ENCODE results near the gene HS3ST4. TPM values are rescaled to one million over a fixed set of nuclear protein-coding genes. Genes with fewer than 3 reads are reported as not detected.

Gene HS3ST4
- total and polyA plus RNA-seq, 7 experiments from 2014 or later = not detected

- Histone ChIP-seq H3K4me1 (ENCODE audit: control insufficient read depth in 2 of 2, insufficient read depth in 2 of 2, low read length in 2 of 2) (no peaks in the 10 kb centered on the region), H3K27ac (ENCODE audit: low read depth, low read length) (no peak overlapping the region), H3K4me3 (ENCODE audit: low read length) (no peak overlapping the region), H3K9me3 (ENCODE audit: control insufficient read depth in 2 of 3, low read length in 3 of 3) (no peaks in the 10 kb centered on the region), H3K27me3 (ENCODE audit: control insufficient read depth in 2 of 2, insufficient read depth in 2 of 2, low read length in 2 of 2) (no peaks in the 10 kb centered on the region), H3K36me3 (ENCODE audit: control insufficient read depth in 2 of 3, insufficient read depth in 3 of 3, low read length in 3 of 3) (no peaks in the 10 kb centered on the region)
- Mint-ChIP-seq H3K4me3 (no peak overlapping the region), H3K9me3 (no peaks in the 10 kb centered on the region), H3K27me3 (peaks cover 0 to 10% (median under 1%) of the 10 kb centered on the region in 5 donors), H3K27ac (no peak overlapping the region), H3K4me1 (no peaks in the 10 kb centered on the region), H3K36me3 (no peaks in the 10 kb centered on the region)
- CTCF ChIA-PET = no interaction called here
- POLR2A ChIA-PET = no interaction called here
- intact Hi-C loops (cut with micrococcal nuclease) = no loop called here
- no peak for DNase-seq
- peak; percentile 18 for ATAC-seq
Measured at GRCh38 chr16:25914357-25914962, 222.7 kb downstream of the HS3ST4 start.

- ChIA-PET CTCF (no interaction called here), POLR2A (no interaction called here)
- Mint-ChIP-seq H3K36me3 (no peaks in the 10 kb centered on the region), H3K27me3 (peaks cover 0 to 10% (median 0%) of the 10 kb centered on the region in 5 donors), H3K27ac (no peak overlapping the region), H3K9me3 (peaks cover 0 to 2% (median 0%) of the 10 kb centered on the region in 11 donors), H3K4me3 (no peak overlapping the region), H3K4me1 (no peaks in the 10 kb centered on the region)
- intact Hi-C loops (cut with micrococcal nuclease) = no loop called here
- no peak for ATAC-seq
- no peak for DNase-seq
- Histone ChIP-seq H3K36me3 (ENCODE audit: control insufficient read depth in 2 of 3, insufficient read depth in 3 of 3, low read length in 3 of 3) (no peaks in the 10 kb centered on the region), H3K27ac (ENCODE audit: low read depth, low read length) (no peak overlapping the region), H3K9me3 (ENCODE audit: control insufficient read depth in 2 of 3, low read length in 3 of 3) (no peaks in the 10 kb centered on the region), H3K4me3 (ENCODE audit: low read length) (no peak overlapping the region), H3K4me1 (ENCODE audit: control insufficient read depth in 2 of 2, insufficient read depth in 2 of 2, low read length in 2 of 2) (no peaks in the 10 kb centered on the region), H3K27me3 (ENCODE audit: control insufficient read depth in 2 of 2, insufficient read depth in 2 of 2, low read length in 2 of 2) (no peaks in the 10 kb centered on the region)
Measured at GRCh38 chr16:25916037-25916436, 224.3 kb downstream of the HS3ST4 start.

GRCh38 chr16:25922438-25922837 lies 230.7 kb downstream of the HS3ST4 start:
- H3K9me3 Mint-ChIP-seq = peaks cover 0 to 2% (median 0%) of the 10 kb centered on the region in 11 donors
- ATAC-seq (no peak), DNase-seq (no peak)
- no peak overlapping the region for H3K4me3 ChIP-seq (ENCODE audit: low read length)
- intact Hi-C loops (cut with micrococcal nuclease) = no loop called here
- no peak overlapping the region for H3K27ac Mint-ChIP-seq
- peaks cover 0 to 15% (median 8%) of the 10 kb centered on the region in 5 donors for H3K27me3 Mint-ChIP-seq
- H3K27me3 ChIP-seq (ENCODE audit: control insufficient read depth in 2 of 2, insufficient read depth in 2 of 2, low read length in 2 of 2) = no peaks in the 10 kb centered on the region
- no peaks in the 10 kb centered on the region for H3K36me3 ChIP-seq (ENCODE audit: control insufficient read depth in 2 of 3, insufficient read depth in 3 of 3, low read length in 3 of 3)
- H3K36me3 Mint-ChIP-seq = no peaks in the 10 kb centered on the region
- H3K4me3 Mint-ChIP-seq = no peak overlapping the region
- H3K4me1 Mint-ChIP-seq = no peaks in the 10 kb centered on the region
- CTCF ChIA-PET = no interaction called here
- H3K4me1 ChIP-seq (ENCODE audit: control insufficient read depth in 2 of 2, insufficient read depth in 2 of 2, low read length in 2 of 2) = no peaks in the 10 kb centered on the region
- H3K9me3 ChIP-seq (ENCODE audit: control insufficient read depth in 2 of 3, low read length in 3 of 3) = no peaks in the 10 kb centered on the region
- no peak overlapping the region for H3K27ac ChIP-seq (ENCODE audit: low read depth, low read length)
- POLR2A ChIA-PET = no interaction called here

GRCh38 chr16:25925421-25925820 lies 233.7 kb downstream of the HS3ST4 start:
- CTCF ChIA-PET = no interaction called here
- H3K36me3 Mint-ChIP-seq = no peaks in the 10 kb centered on the region

GRCh38 chr16:25931473-25932035 lies 239.8 kb downstream of the HS3ST4 start:
- ATAC-seq (no peak), DNase-seq (no peak)
- no peaks in the 10 kb centered on the region for H3K9me3 ChIP-seq (ENCODE audit: control insufficient read depth in 2 of 3, low read length in 3 of 3)
- intact Hi-C loops (cut with micrococcal nuclease) = no loop called here
- H3K4me1 ChIP-seq (ENCODE audit: control insufficient read depth in 2 of 2, insufficient read depth in 2 of 2, low read length in 2 of 2) = no peaks in the 10 kb centered on the region
- Mint-ChIP-seq H3K27ac (no peak overlapping the region), H3K4me1 (no peaks in the 10 kb centered on the region), H3K9me3 (peaks cover 0 to 19% (median 5%) of the 10 kb centered on the region in 11 donors), H3K4me3 (no peak overlapping the region), H3K36me3 (no peaks in the 10 kb centered on the region), H3K27me3 (peaks cover 0 to 15% (median 8%) of the 10 kb centered on the region in 5 donors)
- no peak overlapping the region for H3K4me3 ChIP-seq (ENCODE audit: low read length)
- no peaks in the 10 kb centered on the region for H3K27me3 ChIP-seq (ENCODE audit: control insufficient read depth in 2 of 2, insufficient read depth in 2 of 2, low read length in 2 of 2)
- ChIA-PET POLR2A (no interaction called here), CTCF (no interaction called here)
- no peaks in the 10 kb centered on the region for H3K36me3 ChIP-seq (ENCODE audit: control insufficient read depth in 2 of 3, insufficient read depth in 3 of 3, low read length in 3 of 3)
- H3K27ac ChIP-seq (ENCODE audit: low read depth, low read length) = no peak overlapping the region

More at GRCh38 chr16:25925421-25925820, 233.7 kb downstream of the HS3ST4 start:
- no peaks in the 10 kb centered on the region for H3K36me3 ChIP-seq (ENCODE audit: control insufficient read depth in 2 of 3, insufficient read depth in 3 of 3, low read length in 3 of 3)
- Mint-ChIP-seq H3K4me1 (no peaks in the 10 kb centered on the region), H3K27me3 (peaks cover 0 to 15% (median 6%) of the 10 kb centered on the region in 5 donors), H3K4me3 (no peak overlapping the region), H3K27ac (no peak overlapping the region), H3K9me3 (peaks cover 0 to 8% (median 4%) of the 10 kb centered on the region in 11 donors)
- no peak overlapping the region for H3K27ac ChIP-seq (ENCODE audit: low read depth, low read length)
- H3K4me1 ChIP-seq (ENCODE audit: control insufficient read depth in 2 of 2, insufficient read depth in 2 of 2, low read length in 2 of 2) = no peaks in the 10 kb centered on the region
- no peaks in the 10 kb centered on the region for H3K9me3 ChIP-seq (ENCODE audit: control insufficient read depth in 2 of 3, low read length in 3 of 3)
- no peak overlapping the region for H3K4me3 ChIP-seq (ENCODE audit: low read length)
- POLR2A ChIA-PET = no interaction called here
- no peak for ATAC-seq
- H3K27me3 ChIP-seq (ENCODE audit: control insufficient read depth in 2 of 2, insufficient read depth in 2 of 2, low read length in 2 of 2) = no peaks in the 10 kb centered on the region
- no peak for DNase-seq
- intact Hi-C loops (cut with micrococcal nuclease) = no loop called here

- ChIA-PET CTCF (no interaction called here), POLR2A (no interaction called here)
- ATAC-seq = no peak
- no peak overlapping the region for H3K27ac Mint-ChIP-seq
- no peaks in the 10 kb centered on the region for H3K36me3 Mint-ChIP-seq
- intact Hi-C loops (cut with micrococcal nuclease) = no loop called here
- no peak overlapping the region for H3K4me3 Mint-ChIP-seq
- Histone ChIP-seq H3K27me3 (ENCODE audit: control insufficient read depth in 2 of 2, insufficient read depth in 2 of 2, low read length in 2 of 2) (no peaks in the 10 kb centered on the region), H3K4me3 (ENCODE audit: low read length) (no peak overlapping the region), H3K36me3 (ENCODE audit: control insufficient read depth in 2 of 3, insufficient read depth in 3 of 3, low read length in 3 of 3) (no peaks in the 10 kb centered on the region), H3K9me3 (ENCODE audit: control insufficient read depth in 2 of 3, low read length in 3 of 3) (no peaks in the 10 kb centered on the region), H3K27ac (ENCODE audit: low read depth, low read length) (no peak overlapping the region), H3K4me1 (ENCODE audit: control insufficient read depth in 2 of 2, insufficient read depth in 2 of 2, low read length in 2 of 2) (no peaks in the 10 kb centered on the region)
- H3K9me3 Mint-ChIP-seq = peaks cover 0 to 13% (median 3%) of the 10 kb centered on the region in 11 donors
- peaks cover 0 to 23% (median 10%) of the 10 kb centered on the region in 5 donors for H3K27me3 Mint-ChIP-seq
- no peaks in the 10 kb centered on the region for H3K4me1 Mint-ChIP-seq
- DNase-seq = no peak
Measured at GRCh38 chr16:25941800-25942499, 250.2 kb downstream of the HS3ST4 start.

Data from naive thymus-derived CD4-positive, alpha-beta T cell (primary cell).